ENCODE measurements around the gene TEX11.
"Not testable (repeated sequence)": the region's sequence is repeated elsewhere in the genome, so short reads cannot be mapped to it uniquely, and the experiment has no call there.

- TF ChIP-seq EZH2 (optimal IDR thresholded peaks at IDR 0.05; ENCODE audit: low read depth, low read length); CTCF (IDR thresholded peaks at IDR 0.05; ENCODE audit: low read length); EZH2phosphoT487 (IDR thresholded peaks at IDR 0.05; ENCODE audit: low read length): not testable (repeated sequence)
Measured at GRCh38 chrX:70515270-70515669, 393.2 kb downstream of the TEX11 start.

Measured in MM.1S (cell line).